Upper lobe of right lung (tissue), 1 donor: ENCODE measurements around the gene TTBK2. TPM values are rescaled to one million over a fixed set of nuclear protein-coding genes. Genes with fewer than 3 reads are reported as not detected.
A peak's percentile ranks its signal among the peaks of the same experiment; 100 is the strongest.

Source experiments
- ATAC-seq: fragments of 200-7000 bp; cut with Tn5 transposase; one replicate; pipeline ENCODE4 v1.9.1; 2020; ENCODE audit warnings: mild to moderate bottlenecking, moderate library complexity
- DNase-seq: peaks from one replicate; pipeline ENCODE4 v3.0.0-alpha.2; 2020
- H3K27ac ChIP-seq: fragments of 200-600 bp; one replicate; pipeline ENCODE4 v1.8.0; 2022
- H3K27me3 ChIP-seq: fragments of 200-600 bp; one replicate; pipeline ENCODE4 v1.8.0; 2022; ENCODE audit warnings: mild to moderate bottlenecking
- H3K36me3 ChIP-seq: fragments of 200-600 bp; one replicate; pipeline ENCODE4 v1.8.0; 2022
- H3K4me1 ChIP-seq: fragments of 200-600 bp; one replicate; pipeline ENCODE4 v1.8.0; 2022
- H3K4me3 ChIP-seq: fragments of 200-600 bp; one replicate; pipeline ENCODE4 v1.8.0; 2022; ENCODE audit warnings: mild to moderate bottlenecking
- H3K9me3 ChIP-seq: fragments of 200-600 bp; one replicate; pipeline ENCODE4 v1.8.0; 2022
- CTCF ChIP-seq: fragments of 200-600 bp; IDR thresholded peaks from one replicate; pipeline ENCODE4 v1.8.0; 2022; ENCODE audit warnings: antibody characterized with exemption
- intact Hi-C: fragments of 100-400 bp; cut with DNase I; formaldehyde crosslinking; loops from one replicate; pipeline ENCODE4 v1.11.0; 2022
- total RNA-seq: library from RNA; stranded (reverse); fragmentation: NEBNext Ultra II Directional; extraction: Animal tissue kit (Norgen Biotek cat#: 25700); gene quantifications from one replicate; pipeline ENCODE4 v1.2.1, GENCODE V29; 2021
- donor health status: DM: no; HTN: yes; CAD: no; lungs with severe emphysema.

TTBK2 gene
- total RNA-seq, 1 donor from 2014 or later: 19.1 TPM

- H3K4me1 ChIP-seq: no peaks in the 10 kb centered on the region
- no peak overlapping the region for H3K4me3 ChIP-seq
- no peaks in the 10 kb centered on the region for H3K27me3 ChIP-seq
- no peak overlapping the region for H3K27ac ChIP-seq
- no peak for DNase-seq
- TF ChIP-seq CTCF: no peak
- intact Hi-C loops: loop anchor here (10.0 kb wide), 1 partner anchor 217 kb away; the partner anchor contains the start of gene TTBK2
- no peaks in the 10 kb centered on the region for H3K36me3 ChIP-seq
- no peaks in the 10 kb centered on the region for H3K9me3 ChIP-seq
- ATAC-seq: no peak
These were observed 212.6 kb downstream of the TTBK2 start for GRCh38 chr15:42707873-42708544.

GRCh38 chr15:42707068-42707467, 213.5 kb downstream of the TTBK2 start:
- ATAC-seq (peak; percentile 39), DNase-seq (no peak)
- H3K4me3 ChIP-seq: no peak overlapping the region
- no peaks in the 10 kb centered on the region for H3K27me3 ChIP-seq
- no peaks in the 10 kb centered on the region for H3K4me1 ChIP-seq
- H3K36me3 ChIP-seq: no peaks in the 10 kb centered on the region
- intact Hi-C loops: loop anchor here (10.0 kb wide), 1 partner anchor 218 kb away; the partner anchor contains the start of gene TTBK2
- no peak for TF ChIP-seq CTCF
- H3K27ac ChIP-seq: no peak overlapping the region
- no peaks in the 10 kb centered on the region for H3K9me3 ChIP-seq

GRCh38 chr15:42705336-42705735, 215.2 kb downstream of the TTBK2 start:
- no peak for ATAC-seq
- Histone ChIP-seq H3K36me3 (no peaks in the 10 kb centered on the region), H3K27me3 (no peaks in the 10 kb centered on the region), H3K4me3 (no peak overlapping the region), H3K27ac (no peak overlapping the region), H3K9me3 (no peaks in the 10 kb centered on the region), H3K4me1 (no peaks in the 10 kb centered on the region)
- DNase-seq: no peak
- TF ChIP-seq CTCF: no peak
- intact Hi-C loops: loop anchor here (10.0 kb wide), 1 partner anchor 219 kb away; the partner anchor contains the start of gene TTBK2

- Histone ChIP-seq H3K27ac (no peak overlapping the region), H3K27me3 (no peaks in the 10 kb centered on the region), H3K4me1 (no peaks in the 10 kb centered on the region), H3K4me3 (no peak overlapping the region), H3K9me3 (no peaks in the 10 kb centered on the region), H3K36me3 (no peaks in the 10 kb centered on the region)
- DNase-seq (peak; percentile 61), ATAC-seq (peak; percentile 99)
- TF ChIP-seq CTCF: peak; percentile 83
- intact Hi-C loops: loop anchor here (10.0 kb wide), 1 partner anchor 220 kb away; the partner anchor contains the start of gene TTBK2
These were observed 216.1 kb downstream of the TTBK2 start for GRCh38 chr15:42704492-42704926.

GRCh38 chr15:42696626-42697025, 224.0 kb downstream of the TTBK2 start:
- no peak for ATAC-seq
- TF ChIP-seq CTCF: no peak

More at GRCh38 chr15:42696626-42697025, 224.0 kb downstream of the TTBK2 start:
- DNase-seq: no peak
- H3K36me3 ChIP-seq: peaks cover 21% of the 10 kb centered on the region
- intact Hi-C loops: no loop called here
- H3K9me3 ChIP-seq: no peaks in the 10 kb centered on the region
- no peaks in the 10 kb centered on the region for H3K27me3 ChIP-seq
- H3K4me3 ChIP-seq: no peak overlapping the region
- H3K27ac ChIP-seq: no peak overlapping the region
- no peaks in the 10 kb centered on the region for H3K4me1 ChIP-seq
